ENCODE data around the gene GNG2.

The GNG2 gene

DNA sequence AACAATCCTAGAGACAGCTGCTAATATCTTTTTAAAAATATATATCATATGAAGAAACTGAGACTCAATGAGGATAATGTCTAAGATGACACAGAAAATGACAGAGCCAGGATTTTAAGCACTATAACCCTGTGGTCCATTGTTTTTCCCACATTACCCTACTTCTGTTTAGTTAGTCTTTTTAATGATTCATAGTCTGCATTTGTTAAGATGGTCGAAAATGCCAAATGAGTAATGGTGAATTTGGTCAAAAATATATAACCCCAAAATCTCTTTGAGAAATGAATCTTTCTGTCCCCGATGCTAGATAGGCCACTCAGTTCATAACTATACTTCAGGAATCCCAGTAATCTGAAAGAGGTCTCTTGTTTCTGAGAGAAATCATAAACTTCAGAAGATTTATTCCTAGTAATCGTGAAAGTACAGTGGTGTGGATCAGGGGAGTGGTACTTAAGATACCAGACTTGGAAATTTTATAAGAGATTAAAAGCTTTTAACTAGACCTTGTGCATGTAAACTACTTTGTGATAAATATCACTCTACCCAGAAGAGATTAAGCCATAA is 139.7 kb downstream of the GNG2 start:
- no peak for DNase-seq

DNA sequence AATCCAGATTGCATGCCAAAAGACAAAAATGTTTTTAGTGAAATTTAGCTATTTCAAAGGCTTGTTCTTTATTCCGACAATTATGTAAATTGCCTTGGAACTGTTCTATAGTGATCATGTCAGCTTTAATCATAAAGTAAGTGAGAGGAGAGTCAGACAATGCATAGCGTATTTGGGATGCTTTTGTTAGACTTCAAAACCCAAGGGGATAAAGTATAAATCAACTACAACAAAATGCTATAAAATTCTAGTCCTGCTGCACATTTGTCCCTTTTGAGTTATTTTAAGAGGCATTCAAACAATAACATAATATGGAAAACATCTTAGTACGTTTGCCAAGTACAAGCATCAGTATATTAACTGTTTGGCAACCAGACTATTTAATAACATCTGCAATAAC is 140.3 kb downstream of the GNG2 start:
- DNase-seq: no peak

DNA sequence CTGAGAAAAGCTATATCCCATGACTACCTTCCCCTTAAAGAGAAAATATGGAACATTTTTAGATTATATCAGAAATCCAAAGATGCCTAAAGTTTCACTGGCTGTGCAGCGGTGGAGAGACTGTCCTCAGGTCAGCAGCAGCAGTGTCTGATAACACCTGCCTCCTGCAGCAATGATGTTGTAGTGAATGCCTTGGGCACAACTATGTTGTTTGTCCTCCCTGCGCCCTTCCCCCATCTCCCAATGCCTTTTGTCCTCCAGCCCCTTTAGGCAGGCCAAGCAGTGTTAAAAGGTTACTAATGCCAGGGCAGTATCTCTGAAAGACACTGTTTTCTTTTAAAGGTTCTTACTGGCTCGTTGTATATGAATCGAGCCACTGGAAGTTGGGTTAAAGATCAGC is 142.1 kb downstream of the GNG2 start:
- DNase-seq: no peak

DNA sequence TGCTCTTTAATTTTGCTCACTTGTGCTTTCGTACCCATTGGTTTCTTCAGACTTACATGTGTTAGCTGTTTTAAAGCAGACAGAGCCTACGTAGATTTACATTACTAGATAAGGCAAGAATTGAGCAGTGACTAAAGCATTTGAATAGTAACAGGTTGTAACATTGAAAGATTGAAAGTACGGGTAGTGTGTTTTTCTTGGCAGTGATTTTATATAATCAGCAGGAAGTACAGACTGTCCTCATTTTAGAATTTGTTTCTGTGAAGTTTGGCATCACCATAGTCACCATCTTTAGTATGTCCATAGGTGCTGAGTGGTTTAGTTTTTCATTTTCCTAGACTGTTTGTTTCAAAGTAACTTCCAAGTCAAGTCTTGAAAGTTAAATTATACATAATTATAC is 142.9 kb downstream of the GNG2 start:
- no peak for DNase-seq

DNA sequence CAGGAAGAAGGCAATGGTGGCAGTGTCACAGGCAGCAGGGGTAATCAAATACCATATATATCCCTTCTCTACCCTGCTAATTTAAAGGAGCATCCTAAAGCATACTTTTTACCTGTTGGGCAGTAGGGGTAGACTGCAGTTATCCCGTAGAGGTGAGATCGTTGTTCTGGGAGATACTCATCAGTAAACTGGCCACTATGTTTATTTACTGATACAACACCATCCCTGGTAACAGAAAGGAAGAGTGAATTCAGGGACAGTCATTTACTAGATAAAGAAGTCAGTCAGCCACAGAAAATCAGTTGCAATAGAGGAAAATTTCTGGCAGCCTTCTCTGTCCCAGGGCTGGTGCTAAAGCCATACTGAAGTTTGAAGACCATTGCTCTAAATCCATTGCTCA is 145.2 kb downstream of the GNG2 start:
- DNase-seq: no peak

DNA sequence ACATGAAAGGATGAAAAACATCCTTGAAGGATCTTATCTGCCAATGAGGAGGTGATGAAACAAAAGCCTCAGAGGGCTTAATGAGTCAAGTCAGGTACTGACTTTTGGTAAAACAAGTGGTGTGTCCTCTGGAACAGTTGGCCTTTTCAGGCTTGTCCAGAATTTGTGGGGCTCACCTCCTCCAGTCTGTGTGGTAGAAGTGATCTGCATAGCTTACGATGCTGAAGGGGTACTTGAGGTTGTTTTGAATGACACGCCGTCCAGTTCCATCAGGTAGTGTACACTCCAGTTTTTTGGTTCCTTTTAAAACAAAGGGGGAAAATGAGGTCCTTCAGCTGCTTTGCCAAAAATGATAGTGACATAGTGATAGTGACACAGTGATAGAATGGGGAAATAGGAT is 145.9 kb downstream of the GNG2 start:
- DNase-seq: no peak

DNA sequence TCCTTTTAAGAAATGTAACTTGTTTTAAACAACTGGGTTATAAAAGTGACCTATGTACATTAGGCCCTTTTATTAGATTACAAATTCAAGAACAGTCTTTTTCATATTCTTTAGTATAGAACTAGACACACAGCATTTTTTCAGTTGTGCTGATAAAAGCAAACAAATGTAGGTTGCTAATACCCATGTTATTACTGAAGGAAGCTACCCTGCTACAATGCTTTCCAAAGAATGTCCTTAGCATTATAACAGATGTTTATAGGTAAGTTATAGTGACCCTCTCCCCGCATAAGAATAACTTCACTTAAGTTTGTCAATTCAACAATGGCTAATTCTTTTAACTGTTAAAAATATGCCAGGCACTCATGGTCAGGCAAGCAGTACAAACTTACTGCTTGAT is 146.8 kb downstream of the GNG2 start:
- DNase-seq: no peak

DNA sequence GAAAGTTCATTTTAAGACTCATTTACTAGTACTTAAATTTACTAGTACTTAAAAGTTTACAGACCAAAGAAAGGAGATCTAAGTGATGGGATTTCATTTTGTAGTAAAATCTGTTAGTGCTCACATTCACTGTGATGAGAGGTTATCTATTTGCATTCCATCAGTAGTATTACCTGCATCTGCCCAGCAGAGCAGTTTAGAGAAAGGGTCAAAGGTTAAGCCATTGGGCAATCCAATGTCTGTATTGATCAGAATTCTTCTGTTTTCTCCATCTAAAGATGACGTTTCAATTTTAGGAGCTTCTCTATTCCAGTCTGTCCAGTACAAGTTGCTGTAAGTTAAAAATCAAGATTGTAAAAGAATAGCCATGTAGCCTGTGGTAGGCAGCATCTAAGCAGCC is 147.2 kb downstream of the GNG2 start:
- DNase-seq: no peak

DNA sequence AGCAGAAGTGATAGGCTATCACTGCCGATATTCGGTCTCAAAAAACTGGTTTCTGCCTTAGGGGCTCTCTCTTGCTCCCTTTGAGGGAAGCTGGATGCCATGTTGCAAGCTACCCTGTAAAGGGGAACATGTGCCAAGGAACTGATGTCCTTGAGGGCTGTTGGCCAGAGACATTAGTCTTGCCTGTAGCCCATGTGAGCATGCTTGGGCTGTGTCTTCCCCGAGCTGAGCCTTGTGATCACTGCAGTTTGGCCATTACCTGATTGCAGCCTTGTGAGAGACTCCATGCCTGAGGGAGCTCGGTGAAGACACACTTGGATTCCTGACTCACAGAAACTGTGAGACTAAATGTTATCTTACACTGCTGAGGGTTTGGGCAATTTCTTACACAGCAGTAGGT is 147.7 kb downstream of the GNG2 start:
- no peak for DNase-seq

DNA sequence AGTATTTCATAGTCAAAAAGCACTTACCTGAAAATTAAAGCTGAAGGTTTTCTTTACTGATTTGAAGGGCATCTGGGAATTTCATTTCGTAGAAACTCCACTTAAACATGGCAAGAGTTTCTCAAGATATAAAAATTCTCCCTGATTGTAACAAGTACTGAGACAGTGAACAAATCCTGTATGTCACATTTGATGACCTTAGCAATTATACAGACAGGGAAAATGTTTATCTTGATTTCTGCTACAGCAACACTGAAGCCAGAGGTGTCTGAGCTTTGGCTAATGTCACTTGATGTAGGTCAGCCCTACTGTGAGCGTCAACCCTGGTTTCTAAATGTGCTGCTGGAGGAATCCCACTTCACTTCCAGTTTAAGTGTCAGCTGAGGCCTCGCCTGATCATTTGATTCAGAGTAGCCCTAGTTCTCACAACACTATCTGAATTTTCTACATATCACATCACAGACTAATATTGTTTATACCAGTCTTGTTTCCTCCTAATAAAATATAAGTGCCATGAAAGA is 149.8 kb downstream of the GNG2 start:
- DNase-seq: no peak

DNA sequence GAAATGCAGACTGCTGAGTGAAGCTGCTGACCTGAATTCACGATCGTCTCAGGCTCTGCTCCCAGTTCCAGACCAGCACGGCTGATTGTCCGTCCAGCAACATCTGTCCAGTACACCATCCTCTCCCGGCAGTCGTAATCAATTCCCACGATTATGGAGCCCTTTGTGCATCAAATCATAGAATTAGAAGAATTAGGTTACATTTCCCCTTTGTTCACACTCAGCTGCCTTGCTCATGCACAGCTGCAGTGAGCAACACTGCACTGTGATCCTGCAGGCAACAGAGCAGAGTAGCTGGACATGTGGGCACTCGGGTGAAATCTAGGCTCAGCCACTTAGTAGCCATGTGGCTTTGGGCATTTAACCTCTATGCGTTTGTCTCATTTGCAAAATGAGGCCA is 151.1 kb downstream of the GNG2 start:
- DNase-seq: no peak

DNA sequence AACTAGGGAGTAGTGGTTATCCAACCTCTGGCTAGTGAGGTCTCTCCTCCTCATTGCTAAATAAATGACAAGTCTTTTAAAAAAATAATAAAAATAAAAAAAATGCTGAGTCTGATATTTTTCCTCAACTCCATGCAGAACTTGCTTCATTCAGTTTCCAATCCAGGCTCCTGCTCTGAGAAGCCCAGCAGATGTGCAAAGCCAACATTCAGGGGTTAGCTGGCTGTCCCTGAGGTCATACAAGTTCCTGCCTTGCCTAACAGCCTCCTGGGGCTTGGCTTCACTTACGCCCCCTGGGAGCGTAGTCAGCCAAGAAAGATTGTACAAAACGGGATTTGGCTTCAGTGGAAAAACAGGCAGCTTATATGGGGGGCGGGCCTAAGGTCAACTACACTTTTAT is 152.2 kb downstream of the GNG2 start:
- DNase-seq: no peak

DNA sequence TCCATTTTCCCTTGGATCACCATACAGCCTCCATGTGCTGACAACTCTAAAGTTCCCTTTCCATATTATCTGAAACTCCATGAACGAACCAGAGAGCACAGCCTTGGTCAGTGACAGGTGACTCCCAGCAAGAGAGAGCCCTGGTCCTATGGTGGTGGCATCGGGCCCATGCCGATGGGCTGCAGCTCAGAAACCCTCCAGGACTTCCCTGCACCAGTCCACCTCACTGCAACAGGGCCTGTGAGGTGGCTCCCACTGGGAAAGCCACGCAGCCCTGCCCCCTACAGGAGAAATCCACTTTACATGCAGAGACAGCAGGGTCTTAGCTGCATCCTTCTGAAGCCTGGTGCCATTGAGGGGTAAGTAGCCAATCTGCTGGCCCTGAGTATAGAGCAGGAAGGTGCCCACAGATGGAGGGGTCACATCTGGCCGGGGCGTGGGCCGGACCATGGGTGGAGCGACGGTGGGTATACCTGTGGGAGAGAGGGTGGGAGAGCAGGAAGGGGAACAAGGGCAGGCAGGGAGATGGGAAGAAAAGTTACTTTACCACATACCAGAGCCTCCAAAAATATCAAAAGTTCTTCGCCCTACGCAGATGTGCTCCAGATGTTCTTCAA is 153.7 kb downstream of the GNG2 start:
- DNase-seq: no peak

DNA sequence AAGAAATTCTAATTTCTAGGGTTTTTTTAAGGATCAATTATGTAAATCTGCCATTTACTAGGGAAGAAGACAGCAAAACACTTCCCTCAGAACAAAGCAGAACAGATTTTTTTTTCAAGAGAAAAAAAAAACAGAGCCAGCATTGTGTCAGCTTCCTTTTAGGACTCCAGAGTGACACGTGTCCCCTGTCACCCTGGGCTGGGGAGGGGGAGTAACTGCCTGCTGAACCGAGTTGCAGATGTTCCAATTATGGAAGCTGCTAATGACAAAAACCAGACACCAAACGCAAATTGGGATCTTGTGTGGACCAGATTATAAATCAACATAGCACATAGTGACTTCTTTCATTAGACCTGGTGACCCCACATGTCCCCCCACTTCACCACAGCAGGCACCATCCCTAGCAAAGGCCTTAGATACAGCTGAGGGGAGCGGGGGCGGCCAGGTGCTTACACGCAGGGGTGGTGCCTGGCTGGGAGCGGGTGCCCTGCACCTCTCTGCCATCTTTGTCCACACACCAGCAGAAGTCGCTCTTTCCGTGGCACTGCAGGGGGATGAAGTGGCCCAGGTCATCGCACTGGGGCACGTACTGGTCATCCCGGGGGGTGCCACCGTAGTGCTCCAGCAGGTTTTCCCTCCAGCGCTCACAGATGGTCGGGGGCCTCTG is 154.3 kb downstream of the GNG2 start:
- DNase-seq: no peak

DNA sequence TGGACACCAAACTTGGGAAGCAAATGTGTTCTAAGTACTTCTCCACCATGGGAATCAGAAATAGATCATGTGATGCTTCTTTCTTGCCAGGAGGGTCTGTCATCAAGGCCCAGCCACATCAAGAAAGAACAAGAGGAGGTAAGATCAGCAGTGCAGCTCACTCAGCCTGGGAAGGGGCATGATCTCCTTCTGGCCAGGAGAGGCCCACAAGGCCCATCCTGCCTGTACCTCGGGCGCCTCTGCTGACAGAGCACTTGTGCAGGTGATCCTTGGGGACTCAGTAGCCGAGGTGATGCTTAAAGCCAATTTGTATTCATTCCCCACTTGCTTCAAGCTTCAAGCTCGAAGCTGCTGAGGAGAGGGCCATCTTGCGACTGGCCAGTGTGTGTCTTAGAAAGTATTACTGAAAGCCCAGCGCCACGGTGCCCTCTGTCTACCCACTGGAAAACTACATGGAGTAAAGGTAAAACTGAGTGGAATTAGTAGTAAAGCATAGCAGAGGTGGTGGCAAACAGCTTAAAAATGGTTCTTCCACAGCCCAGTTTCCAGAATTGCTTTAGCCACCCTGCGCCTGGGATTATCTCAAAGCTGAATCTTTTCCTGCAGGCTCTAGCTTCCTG is 155.1 kb downstream of the GNG2 start:
- no peak for DNase-seq

DNA sequence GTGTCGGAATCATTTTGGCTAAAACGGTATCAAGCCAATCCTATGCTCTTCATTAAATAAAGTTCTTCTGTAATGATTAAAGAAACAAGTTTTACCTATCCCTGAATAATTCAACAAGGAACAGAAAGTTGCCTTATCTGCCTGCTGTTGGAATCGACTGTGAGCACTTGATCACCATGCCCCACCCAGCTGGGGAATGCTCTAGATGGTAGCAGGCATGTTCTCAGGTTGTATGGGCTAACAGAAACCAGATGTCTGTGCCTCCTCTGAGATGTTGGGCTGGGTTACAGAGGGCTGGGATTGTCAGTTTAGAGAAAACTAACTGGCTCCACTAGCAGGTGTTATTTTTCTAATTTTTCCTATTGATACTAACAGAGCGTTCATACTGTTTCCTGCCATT is 157.8 kb downstream of the GNG2 start:
- DNase-seq: no peak

DNA sequence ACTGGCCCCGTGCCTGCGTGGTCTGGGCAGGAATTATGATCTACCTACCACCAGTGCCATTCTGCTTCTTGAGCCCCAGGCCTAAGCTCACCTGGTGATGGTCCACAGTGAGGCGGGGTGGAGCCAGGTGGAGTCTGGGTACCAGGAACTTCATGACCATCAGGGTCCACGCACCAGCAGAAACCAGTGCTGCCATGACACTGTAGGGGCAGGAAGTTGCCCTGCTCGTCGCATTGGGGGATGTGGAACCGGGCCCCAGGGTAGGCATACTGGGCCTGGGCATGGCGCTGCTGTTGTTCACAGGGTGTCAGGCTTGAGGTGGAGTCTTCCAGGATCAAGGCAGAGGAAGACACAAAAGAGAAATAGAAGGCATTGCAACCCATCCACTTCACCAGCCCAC is 158.6 kb downstream of the GNG2 start:
- DNase-seq: no peak
